Activated B cell treated with CpG ODN at 0.5 μM for 24 hours (primary cell): ENCODE measurements around the gene HOXC4. TPM values are rescaled to one million over a fixed set of nuclear protein-coding genes. Genes with fewer than 3 reads are reported as not detected.
A peak's percentile ranks its signal among the peaks of the same experiment; 100 is the strongest.

ENCODE experiments used
- ATAC-seq: fragments of 200-7000 bp; cut with Tn5 transposase; one replicate; pipeline ENCODE4 v1.10.0; 2021; ENCODE audit warnings: low read depth, mild to moderate bottlenecking, moderate library complexity
- CTCF ChIA-PET: fragments of 350-600 bp; sonication (Branson Sonifier 250); formaldehyde crosslinking; loops from one replicate; lab custom pipeline; 2021; ENCODE audit warnings: antibody characterized with exemption; lab: Charles Lee
- POLR2A ChIA-PET: fragments of 350-600 bp; sonication (Branson Sonifier 250); formaldehyde crosslinking; loops from one replicate; lab custom pipeline; 2021; ENCODE audit warnings: antibody characterized with exemption; lab: Charles Lee
- DNase-seq: peaks from one replicate; pipeline ENCODE4 v3.0.0; 2022
- H3K27ac Mint-ChIP-seq: one replicate; pipeline ENCODE4 v1.8.0; 2020; ENCODE audit warnings: mixed read lengths
- H3K27me3 Mint-ChIP-seq: one replicate; pipeline ENCODE4 v1.8.0; 2021; ENCODE audit warnings: mixed read lengths
- H3K36me3 Mint-ChIP-seq: one replicate; pipeline ENCODE4 v1.8.0; 2021; ENCODE audit warnings: low read depth, mixed read lengths
- H3K4me1 Mint-ChIP-seq: one replicate; pipeline ENCODE4 v1.8.0; 2021; ENCODE audit warnings: mixed read lengths
- H3K4me3 Mint-ChIP-seq: one replicate; pipeline ENCODE4 v1.8.0; 2020; ENCODE audit warnings: mild to moderate bottlenecking, mixed read lengths
- H3K9me3 Mint-ChIP-seq: one replicate; pipeline ENCODE4 v1.8.0; 2020; ENCODE audit warnings: mixed read lengths
- intact Hi-C: fragments of 100-400 bp; cut with micrococcal nuclease; formaldehyde crosslinking; loops from one replicate; pipeline ENCODE4 v1.15.1; 2024
- total RNA-seq: library from RNA; stranded (reverse); gene quantifications from 2 replicates; pipeline ENCODE4 v1.2.3, GENCODE V29; 2022
- TF ChIP-seq, protein P1 (sequence below): fragments of 200-600 bp; IDR thresholded peaks from one replicate; pipeline ENCODE4 v1.8.0; 2022; ENCODE audit warnings: antibody characterized with exemption, mild to moderate bottlenecking

The HOXC4 gene
- total RNA-seq, 1 donor from 2014 or later = 4.3 TPM

DNA sequence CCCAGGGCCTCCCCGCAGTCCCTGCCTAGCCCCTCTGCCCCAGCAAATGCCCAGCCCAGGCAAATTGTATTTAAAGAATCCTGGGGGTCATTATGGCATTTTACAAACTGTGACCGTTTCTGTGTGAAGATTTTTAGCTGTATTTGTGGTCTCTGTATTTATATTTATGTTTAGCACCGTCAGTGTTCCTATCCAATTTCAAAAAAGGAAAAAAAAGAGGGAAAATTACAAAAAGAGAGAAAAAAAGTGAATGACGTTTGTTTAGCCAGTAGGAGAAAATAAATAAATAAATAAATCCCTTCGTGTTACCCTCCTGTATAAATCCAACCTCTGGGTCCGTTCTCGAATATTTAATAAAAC lies 23.2 kb upstream of the HOXC4 start:
- peaks cover 33% of the 10 kb centered on the region for H3K4me1 Mint-ChIP-seq
- TF ChIP-seq, protein P1, sequence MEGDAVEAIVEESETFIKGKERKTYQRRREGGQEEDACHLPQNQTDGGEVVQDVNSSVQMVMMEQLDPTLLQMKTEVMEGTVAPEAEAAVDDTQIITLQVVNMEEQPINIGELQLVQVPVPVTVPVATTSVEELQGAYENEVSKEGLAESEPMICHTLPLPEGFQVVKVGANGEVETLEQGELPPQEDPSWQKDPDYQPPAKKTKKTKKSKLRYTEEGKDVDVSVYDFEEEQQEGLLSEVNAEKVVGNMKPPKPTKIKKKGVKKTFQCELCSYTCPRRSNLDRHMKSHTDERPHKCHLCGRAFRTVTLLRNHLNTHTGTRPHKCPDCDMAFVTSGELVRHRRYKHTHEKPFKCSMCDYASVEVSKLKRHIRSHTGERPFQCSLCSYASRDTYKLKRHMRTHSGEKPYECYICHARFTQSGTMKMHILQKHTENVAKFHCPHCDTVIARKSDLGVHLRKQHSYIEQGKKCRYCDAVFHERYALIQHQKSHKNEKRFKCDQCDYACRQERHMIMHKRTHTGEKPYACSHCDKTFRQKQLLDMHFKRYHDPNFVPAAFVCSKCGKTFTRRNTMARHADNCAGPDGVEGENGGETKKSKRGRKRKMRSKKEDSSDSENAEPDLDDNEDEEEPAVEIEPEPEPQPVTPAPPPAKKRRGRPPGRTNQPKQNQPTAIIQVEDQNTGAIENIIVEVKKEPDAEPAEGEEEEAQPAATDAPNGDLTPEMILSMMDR = no peak
- no peak overlapping the region for H3K4me3 Mint-ChIP-seq
- intact Hi-C loops = loop anchor here (5.0 kb wide), 2 partner anchors 33 to 68 kb away; no protein-coding TSS in a partner anchor
- no peaks in the 10 kb centered on the region for H3K36me3 Mint-ChIP-seq
- ATAC-seq = no peak
- no peaks in the 10 kb centered on the region for H3K9me3 Mint-ChIP-seq
- ChIA-PET POLR2A (no interaction called here), CTCF (interaction anchor here (1.0 to 6.3 kb wide), 5 partner anchors 17 to 177 kb away, joined by 3 to 98 read pairs (median 60); partner anchors contain the start of gene SMUG1)
- DNase-seq = no peak
- H3K27ac Mint-ChIP-seq = no peak overlapping the region
- H3K27me3 Mint-ChIP-seq = peaks cover 64% of the 10 kb centered on the region

DNA sequence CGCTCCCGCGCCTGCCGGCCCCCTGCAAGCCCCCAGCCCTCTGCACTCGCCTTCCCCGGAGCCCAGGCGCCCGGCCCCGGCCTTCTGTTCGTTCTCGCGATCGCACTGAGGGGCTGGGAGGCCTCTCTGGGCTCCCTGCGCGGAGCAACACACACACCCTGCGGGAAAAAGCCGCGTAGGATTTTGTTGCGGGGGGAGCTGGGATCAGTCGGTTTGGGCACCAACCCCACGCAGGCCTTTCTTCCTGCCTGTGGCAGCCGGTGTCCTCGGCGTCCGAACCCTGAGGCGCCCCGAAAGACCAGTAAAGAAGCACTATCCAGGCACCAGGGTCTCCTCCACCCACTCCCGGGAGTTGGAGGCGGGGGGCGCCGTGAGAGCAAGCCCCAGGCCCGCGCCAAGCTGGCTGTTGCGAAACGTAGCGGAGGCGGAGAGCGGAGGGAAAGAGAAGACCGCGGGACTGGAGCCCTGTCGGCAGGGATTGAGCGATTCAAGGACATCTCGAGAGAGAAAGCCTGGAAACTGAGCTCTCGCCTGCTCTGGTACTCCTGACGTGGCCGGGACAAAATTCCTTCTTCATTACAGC lies 22.7 kb upstream of the HOXC4 start:
- no peaks in the 10 kb centered on the region for H3K36me3 Mint-ChIP-seq
- POLR2A ChIA-PET = interaction anchor here (0.5 kb wide), 1 partner anchor 53 kb away, joined by 4 read pairs; no protein-coding TSS in a partner anchor
- no peak for ATAC-seq
- CTCF ChIA-PET = interaction anchor here (0.9 to 6.3 kb wide), 7 partner anchors 17 to 184 kb away, joined by 3 to 98 read pairs (median 4); partner anchors contain the start of gene SMUG1
- no peak overlapping the region for H3K4me3 Mint-ChIP-seq
- H3K4me1 Mint-ChIP-seq = peaks cover 33% of the 10 kb centered on the region
- no peaks in the 10 kb centered on the region for H3K9me3 Mint-ChIP-seq
- no peak overlapping the region for H3K27ac Mint-ChIP-seq
- intact Hi-C loops = loop anchor here (5.0 kb wide), 2 partner anchors 34 to 69 kb away; no protein-coding TSS in a partner anchor
- TF ChIP-seq, protein P1 = no peak
- H3K27me3 Mint-ChIP-seq = peaks cover 64% of the 10 kb centered on the region
- DNase-seq = no peak

DNA sequence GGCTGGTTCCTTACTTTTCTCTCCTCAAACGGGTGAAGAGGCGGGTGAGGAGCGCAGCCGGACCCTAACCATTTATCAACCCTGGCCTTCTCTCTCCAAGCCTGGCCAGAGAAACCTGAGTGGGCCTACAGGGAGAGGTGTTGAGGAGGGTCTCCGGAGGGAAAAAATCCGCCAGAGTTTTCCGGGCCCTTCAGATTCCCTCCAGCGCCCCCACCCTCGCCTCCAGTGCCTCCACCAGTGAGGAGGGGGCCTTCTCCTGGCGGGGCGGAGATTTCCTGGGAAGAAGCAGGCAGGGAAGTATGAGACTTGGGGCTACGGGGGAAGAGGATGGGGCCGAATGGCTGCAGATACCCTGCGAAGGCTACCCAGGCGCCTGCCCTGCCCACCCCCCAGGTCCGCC lies 22.2 kb upstream of the HOXC4 start:
- POLR2A ChIA-PET = interaction anchor here (0.5 kb wide), 1 partner anchor 53 kb away, joined by 4 read pairs; no protein-coding TSS in a partner anchor
- intact Hi-C loops = loop anchor here (5.0 kb wide), 2 partner anchors 34 to 69 kb away; no protein-coding TSS in a partner anchor
- peaks cover 63% of the 10 kb centered on the region for H3K27me3 Mint-ChIP-seq
- ATAC-seq (no peak), DNase-seq (no peak)
- CTCF ChIA-PET = interaction anchor here (0.9 to 6.3 kb wide), 10 partner anchors 16 to 183 kb away, joined by 3 to 98 read pairs (median 6); partner anchors contain the start of genes HOXC4, HOXC8 and SMUG1
- H3K36me3 Mint-ChIP-seq = no peaks in the 10 kb centered on the region
- no peak overlapping the region for H3K27ac Mint-ChIP-seq
- H3K4me1 Mint-ChIP-seq = peaks cover 33% of the 10 kb centered on the region
- no peak overlapping the region for H3K4me3 Mint-ChIP-seq
- TF ChIP-seq, protein P1 = no peak
- no peaks in the 10 kb centered on the region for H3K9me3 Mint-ChIP-seq

DNA sequence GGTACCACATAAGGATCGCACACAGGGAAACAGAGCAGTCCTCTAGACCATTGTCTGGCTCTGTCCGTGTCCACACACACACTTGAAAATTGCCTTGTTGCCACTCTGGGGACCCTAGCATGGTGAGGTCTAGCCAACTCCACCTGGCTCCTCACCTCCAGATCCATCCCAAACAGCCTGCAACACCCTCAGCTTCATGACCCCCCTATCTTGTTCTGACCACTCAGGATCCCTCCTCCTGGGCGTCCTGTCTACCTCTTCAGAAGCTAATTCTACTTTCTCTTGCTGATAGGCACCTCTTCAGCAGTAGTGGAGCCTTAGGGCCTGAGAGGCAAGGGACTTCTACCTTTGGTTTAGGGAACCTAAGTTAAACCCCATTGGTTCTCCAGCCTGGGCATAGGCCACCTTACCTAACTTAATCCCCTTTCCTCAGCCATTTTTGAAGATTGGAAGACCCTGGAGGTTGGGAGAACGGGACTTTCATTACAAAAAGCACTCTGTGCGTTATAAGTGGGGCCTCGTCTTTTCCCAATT lies 21.5 kb upstream of the HOXC4 start:
- intact Hi-C loops = loop anchor here (1.0 to 5.0 kb wide), 6 partner anchors 25 to 175 kb away; no protein-coding TSS in a partner anchor
- Mint-ChIP-seq H3K27me3 (peaks cover 57% of the 10 kb centered on the region), H3K9me3 (no peaks in the 10 kb centered on the region), H3K36me3 (no peaks in the 10 kb centered on the region), H3K27ac (no peak overlapping the region), H3K4me1 (peaks cover 30% of the 10 kb centered on the region), H3K4me3 (peak overlapping the region; percentile 28)
- POLR2A ChIA-PET = interaction anchor here (0.5 to 1.5 kb wide), 6 partner anchors 21 to 176 kb away, joined by 4 to 7 read pairs (median 5); partner anchors contain the start of genes HOXC4 and SMUG1
- CTCF ChIA-PET = interaction anchor here (0.6 to 6.3 kb wide), 17 partner anchors 9 to 183 kb away, joined by 3 to 98 read pairs (median 7); partner anchors contain the start of genes HOXC4, HOXC8 and SMUG1
- DNase-seq (no peak), ATAC-seq (no peak)
- TF ChIP-seq, protein P1 = no peak
